Choroid plexus epithelial cell (primary cell): ENCODE results near the gene OR8D4.
"Not testable (repeated sequence)": the region's sequence is repeated elsewhere in the genome, so short reads cannot be mapped to it uniquely, and the experiment has no call there.

Experiments
- DNase-seq: peaks from one replicate; pipeline ENCODE4 v3.0.0-alpha.2; 2010; ENCODE audit warnings: low read depth
- H3K4me3 ChIP-seq: 2 replicates; pipeline ENCODE4 v1.5.1; 2011; ENCODE audit warnings: low read depth, mild to moderate bottlenecking, control low read depth, low read length, moderate library complexity
- CTCF ChIP-seq: conservative IDR thresholded peaks from 2 replicates; pipeline ENCODE4 v1.5.1; 2011; ENCODE audit warnings: low read depth, mild to moderate bottlenecking, control low read depth, inconsistent platforms, low read length, moderate library complexity

The OR8D4 gene

GRCh38 chr11:123901867-123902266 is at the start of gene OR8D4:
Gene OR8D4 (plus strand): TSS chr11:123902167. CDS start chr11:123906432, 4,265 bp downstream.
- no peak within 1 kb of the TSS for H3K4me3 ChIP-seq
- TF ChIP-seq CTCF, result no peak
- no peak for DNase-seq

- H3K4me3 ChIP-seq, result no peak overlapping the region
- TF ChIP-seq CTCF, result no peak
- DNase-seq, result no peak
Measured at GRCh38 chr11:123852321-123852720, 49.6 kb upstream of the OR8D4 start.

GRCh38 chr11:123853038-123853437 is 48.9 kb upstream of the OR8D4 start:
- H3K4me3 ChIP-seq, result no peak overlapping the region
- TF ChIP-seq CTCF, result no peak
- no peak for DNase-seq

- TF ChIP-seq CTCF, result no peak
- DNase-seq, result peak; percentile 1
- no peak overlapping the region for H3K4me3 ChIP-seq
Measured at GRCh38 chr11:123856444-123856843, 45.5 kb upstream of the OR8D4 start.

GRCh38 chr11:123859731-123860130 is 42.2 kb upstream of the OR8D4 start:
- no peak overlapping the region for H3K4me3 ChIP-seq
- TF ChIP-seq CTCF, result no peak
- no peak for DNase-seq

GRCh38 chr11:123865293-123865692 is 36.7 kb upstream of the OR8D4 start:
- not testable (repeated sequence) for H3K4me3 ChIP-seq, DNase-seq

GRCh38 chr11:123867795-123868194 is 34.2 kb upstream of the OR8D4 start:
- not testable (repeated sequence) for H3K4me3 ChIP-seq, DNase-seq

- no peak for DNase-seq
- TF ChIP-seq CTCF, result no peak
- no peak overlapping the region for H3K4me3 ChIP-seq
Measured at GRCh38 chr11:123880912-123881311, 21.1 kb upstream of the OR8D4 start.
